NCI-H510A (cell line): ENCODE data around the gene ZNF827.

ENCODE experiments used
- DNase-seq: peaks from one replicate; lab custom pipeline; 2025; lab: John Stamatoyannopoulos, UW

Gene ZNF827, protein sequence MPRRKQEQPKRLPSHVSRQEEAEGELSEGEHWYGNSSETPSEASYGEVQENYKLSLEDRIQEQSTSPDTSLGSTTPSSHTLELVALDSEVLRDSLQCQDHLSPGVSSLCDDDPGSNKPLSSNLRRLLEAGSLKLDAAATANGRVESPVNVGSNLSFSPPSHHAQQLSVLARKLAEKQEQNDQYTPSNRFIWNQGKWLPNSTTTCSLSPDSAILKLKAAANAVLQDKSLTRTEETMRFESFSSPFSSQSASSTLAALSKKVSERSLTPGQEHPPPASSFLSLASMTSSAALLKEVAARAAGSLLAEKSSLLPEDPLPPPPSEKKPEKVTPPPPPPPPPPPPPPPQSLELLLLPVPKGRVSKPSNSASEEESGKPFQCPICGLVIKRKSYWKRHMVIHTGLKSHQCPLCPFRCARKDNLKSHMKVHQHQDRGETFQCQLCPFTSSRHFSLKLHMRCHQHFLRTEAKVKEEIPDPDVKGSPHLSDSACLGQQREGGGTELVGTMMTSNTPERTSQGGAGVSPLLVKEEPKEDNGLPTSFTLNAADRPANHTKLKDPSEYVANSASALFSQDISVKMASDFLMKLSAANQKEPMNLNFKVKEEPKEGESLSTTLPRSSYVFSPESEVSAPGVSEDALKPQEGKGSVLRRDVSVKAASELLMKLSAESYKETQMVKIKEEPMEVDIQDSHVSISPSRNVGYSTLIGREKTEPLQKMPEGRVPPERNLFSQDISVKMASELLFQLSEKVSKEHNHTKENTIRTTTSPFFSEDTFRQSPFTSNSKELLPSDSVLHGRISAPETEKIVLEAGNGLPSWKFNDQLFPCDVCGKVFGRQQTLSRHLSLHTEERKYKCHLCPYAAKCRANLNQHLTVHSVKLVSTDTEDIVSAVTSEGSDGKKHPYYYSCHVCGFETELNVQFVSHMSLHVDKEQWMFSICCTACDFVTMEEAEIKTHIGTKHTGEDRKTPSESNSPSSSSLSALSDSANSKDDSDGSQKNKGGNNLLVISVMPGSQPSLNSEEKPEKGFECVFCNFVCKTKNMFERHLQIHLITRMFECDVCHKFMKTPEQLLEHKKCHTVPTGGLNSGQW

DNA sequence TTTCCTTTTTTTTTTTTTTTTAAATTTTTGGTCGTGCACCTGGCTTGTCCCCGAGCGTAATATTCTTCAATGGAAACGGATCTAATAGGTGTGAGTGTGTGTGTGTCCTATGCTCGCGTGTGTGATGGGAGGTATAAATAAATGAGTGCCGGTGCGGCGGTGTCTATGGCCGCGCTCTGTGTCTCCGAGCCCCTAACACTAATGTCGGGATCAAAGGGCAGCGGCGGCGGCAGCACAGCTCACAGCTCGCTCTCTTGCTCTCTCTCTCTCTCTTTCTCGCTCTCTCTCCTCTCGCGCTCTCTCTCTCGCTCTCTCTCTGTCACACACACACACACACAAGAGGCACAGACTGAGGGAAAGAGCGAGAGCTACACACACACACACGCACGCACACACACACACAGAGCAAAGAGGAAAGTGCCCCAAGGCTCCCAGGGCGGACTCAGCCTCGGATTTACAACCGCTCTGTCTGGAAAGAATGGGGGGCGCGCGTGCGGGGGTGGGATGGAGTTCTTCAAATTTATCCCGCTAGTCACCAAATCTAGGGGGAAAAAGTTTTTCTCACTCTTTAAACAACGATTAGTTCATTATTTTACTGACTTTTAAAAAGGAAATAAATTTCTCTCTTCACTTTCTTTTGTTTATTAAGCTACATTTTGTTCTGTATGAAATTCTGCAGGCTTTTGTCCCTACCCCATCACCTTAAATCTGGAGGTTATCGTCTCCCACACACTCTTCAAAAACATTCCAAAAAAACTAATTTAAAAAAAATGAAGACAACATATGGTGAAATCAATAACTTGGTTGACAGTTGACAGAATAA lies at the start of gene ZNF827:
Gene ZNF827, minus strand, starts transcription at position 206 of the 823 bp plus-strand sequence. CDS start 416 bp downstream, outside the sequence.
- peak; percentile 43 for DNase-seq

DNA sequence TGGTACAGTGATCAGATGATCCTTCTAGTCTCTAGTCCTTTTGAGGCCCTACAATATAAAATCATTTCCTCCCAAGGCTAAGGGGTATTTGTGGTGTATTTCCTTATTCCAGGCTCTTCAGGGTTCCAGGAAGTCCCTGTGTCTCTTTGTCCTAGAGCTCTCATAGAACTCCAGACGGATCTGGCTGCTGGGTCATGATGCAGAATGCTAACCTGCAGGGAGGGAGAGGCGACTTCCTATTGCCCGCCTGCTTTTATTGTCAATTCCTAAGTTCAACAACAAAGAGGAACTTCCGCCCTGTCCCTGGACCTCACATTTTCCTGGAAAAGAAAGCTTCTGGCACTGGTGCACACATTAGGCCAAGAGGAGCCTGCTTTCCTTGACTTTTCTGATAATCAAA lies 45.9 kb upstream of the ZNF827 start:
- no peak for DNase-seq

DNA sequence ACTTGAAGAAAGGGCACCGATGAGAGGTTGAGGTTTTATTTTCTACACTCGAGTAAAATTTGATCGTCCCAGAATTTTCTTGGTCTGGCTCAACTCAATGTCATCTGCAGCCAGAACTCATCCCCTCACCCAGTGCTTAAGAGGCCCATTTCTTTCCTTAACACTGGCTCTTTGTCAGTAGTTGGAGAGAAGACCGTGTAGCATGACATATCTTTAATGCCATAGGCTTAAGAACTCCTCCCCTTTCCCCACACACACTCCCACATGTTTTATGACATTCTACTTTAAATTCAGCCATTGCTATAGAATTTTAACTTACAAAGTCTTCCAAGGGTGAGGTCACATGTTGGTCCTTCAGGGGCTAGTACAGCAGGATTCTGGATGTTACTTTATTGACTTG lies 44.2 kb upstream of the ZNF827 start:
- no peak for DNase-seq

DNA sequence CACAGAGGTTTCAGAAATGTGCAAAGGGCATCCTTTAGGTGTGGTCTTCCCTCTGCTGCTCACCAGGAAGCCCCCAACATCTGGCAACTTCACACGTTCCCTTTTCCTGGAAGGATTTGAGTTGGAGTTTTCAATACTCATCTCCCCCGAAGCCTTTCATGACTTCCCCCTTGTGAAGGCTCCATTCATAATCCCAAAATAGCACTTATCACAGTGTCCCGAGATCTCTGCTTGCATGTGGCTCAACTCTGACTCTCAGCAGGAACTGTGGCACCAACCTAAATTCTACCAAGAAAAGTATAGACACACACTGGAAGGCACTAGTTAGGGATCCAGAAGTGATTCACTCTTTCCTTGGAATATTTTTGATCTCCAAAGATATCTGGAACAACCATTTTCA lies 40.5 kb upstream of the ZNF827 start:
- DNase-seq: no peak

DNA sequence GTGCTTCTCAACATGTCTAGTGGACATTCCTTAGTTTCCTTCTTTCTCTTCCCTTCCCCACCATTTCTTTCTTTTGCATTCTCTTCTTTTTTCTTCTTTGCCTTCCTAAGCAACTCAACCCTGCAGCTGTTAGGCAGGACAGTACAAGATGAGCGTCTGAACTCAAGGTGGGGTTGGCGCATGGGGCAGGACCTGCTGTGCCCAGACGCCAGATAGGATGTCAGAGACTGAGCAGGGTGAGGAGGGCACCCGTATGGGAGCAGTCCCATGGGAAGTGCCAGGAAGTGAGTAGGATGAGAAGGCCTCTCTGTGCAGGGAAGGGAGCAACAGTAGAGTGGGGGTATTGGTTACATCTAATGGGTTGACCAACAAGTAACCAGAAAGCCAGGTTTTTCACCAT lies 38.1 kb upstream of the ZNF827 start:
- DNase-seq: no peak

GRCh38 chr4:145960012-145960411 lies 21.4 kb upstream of the ZNF827 start:
- DNase-seq: no peak

- DNase-seq: no peak
These were observed 18.7 kb upstream of the ZNF827 start for GRCh38 chr4:145957302-145957701.

- no peak for DNase-seq
These were observed 17.8 kb upstream of the ZNF827 start for GRCh38 chr4:145956288-145956890.

GRCh38 chr4:145954924-145955339 lies 16.3 kb upstream of the ZNF827 start:
- DNase-seq: no peak

- DNase-seq: no peak
These were observed 13.3 kb upstream of the ZNF827 start for GRCh38 chr4:145951931-145952330.

- no peak for DNase-seq
These were observed 7.0 kb upstream of the ZNF827 start for GRCh38 chr4:145945431-145946155.

DNA sequence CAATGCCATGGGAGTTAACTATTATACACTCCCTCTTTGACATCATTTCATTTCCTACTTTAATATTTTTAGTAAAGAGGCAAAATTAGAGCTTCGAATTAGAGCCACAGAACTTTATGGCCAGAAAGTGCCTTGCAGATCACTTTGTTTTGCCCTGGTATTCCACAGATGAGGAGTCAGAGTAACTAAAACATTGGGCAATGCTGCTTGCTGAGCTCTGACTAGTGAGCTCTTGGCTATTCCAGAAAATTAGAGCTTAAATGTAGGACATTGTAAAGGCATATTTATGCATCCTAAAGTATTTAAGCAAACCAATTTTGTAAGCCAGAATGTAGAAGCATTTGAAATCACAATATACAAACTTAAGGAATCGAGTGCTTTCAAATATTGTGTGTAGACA lies 6.3 kb upstream of the ZNF827 start:
- DNase-seq: no peak

DNA sequence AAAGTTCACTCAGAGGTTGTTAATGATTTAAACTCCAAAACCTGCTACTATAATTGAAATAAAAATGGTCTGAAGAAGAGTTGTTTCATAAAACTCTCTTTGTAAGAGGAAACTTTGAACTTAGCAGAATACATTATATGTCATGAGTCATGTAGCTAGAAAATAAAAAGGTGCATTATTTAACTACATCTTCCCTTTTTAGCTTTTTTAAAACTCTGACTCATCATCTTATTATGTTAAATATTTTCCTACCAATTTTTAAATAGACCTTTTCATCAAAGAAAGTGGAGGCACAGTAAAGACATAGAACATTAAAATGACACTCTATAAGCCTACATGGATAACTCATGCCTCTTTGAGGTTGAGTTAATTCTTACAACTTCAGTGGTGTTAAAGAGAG lies 1.2 kb upstream of the ZNF827 start:
- no peak for DNase-seq

- no peak for DNase-seq
These were observed 773 bp upstream of the ZNF827 start for GRCh38 chr4:145939441-145939750.

- DNase-seq: peak; percentile 12
These were observed 532 bp downstream of the ZNF827 start for GRCh38 chr4:145937971-145938611.

DNA sequence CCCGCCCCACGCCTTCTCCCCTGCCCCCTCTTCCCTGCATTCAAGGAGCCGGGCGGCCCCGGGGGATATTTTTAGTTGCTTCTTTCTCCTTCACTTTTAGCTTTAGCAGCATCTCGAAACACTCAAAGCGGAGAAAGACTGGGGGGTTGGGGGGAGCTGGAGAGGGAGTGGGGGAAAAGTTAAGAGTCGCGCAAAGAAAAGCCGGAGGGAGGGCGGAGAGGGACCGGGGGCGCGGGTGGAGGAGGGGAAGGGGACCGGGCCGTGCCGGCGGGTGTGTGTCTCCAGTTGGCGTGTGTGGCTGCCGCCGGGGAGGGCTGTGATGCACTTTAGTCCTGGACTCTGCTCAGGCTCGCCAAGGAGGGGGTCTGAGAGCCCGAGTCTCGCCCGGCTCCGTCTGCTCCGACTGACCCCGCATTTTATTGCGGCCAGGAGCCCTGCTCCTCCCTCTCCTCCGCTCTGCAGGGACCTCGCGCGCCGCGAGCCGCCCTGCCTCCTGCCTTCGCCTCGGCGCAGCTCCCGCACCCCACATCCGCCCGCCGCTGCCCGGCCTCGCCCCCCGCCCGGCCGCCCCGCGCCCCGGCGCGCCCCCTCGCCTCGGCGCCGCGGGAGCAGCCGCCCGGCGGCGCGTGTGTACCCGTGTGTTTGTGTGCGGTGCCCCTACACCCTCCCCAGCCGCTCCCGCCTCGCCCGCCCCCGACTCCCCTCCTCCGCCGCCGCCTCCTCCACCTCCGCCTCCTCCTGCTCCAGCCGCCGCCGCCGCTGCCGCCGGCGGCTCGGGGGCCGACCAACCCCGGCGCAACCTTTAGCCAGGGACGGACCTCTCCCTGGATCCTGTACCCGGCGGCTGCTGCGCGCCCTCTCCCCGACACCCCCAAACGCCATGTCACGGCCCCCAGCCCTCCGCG lies 1.4 kb downstream of the ZNF827 start:
- DNase-seq: peak; percentile 13

GRCh38 chr4:145936142-145936996 lies 2.3 kb downstream of the ZNF827 start:
- DNase-seq: peak; percentile 43
